HG02798 (cell line): Measurements from ENCODE around the gene PASK.

Experiments used
- ATAC-seq: cut with Tn5 transposase; IDR thresholded peaks from one replicate; pipeline ENCODE4 v1.9.1; 2021; ENCODE audit warnings: mild to moderate bottlenecking; ENCODE audit not compliant: unreplicated experiment, poor library complexity

PASK gene

GRCh38 chr2:241130316-241130715, 19.0 kb downstream of the PASK start:
- no peak for ATAC-seq

- ATAC-seq: no peak
Observed at GRCh38 chr2:241129086-241129871, 20.0 kb downstream of the PASK start.

DNA sequence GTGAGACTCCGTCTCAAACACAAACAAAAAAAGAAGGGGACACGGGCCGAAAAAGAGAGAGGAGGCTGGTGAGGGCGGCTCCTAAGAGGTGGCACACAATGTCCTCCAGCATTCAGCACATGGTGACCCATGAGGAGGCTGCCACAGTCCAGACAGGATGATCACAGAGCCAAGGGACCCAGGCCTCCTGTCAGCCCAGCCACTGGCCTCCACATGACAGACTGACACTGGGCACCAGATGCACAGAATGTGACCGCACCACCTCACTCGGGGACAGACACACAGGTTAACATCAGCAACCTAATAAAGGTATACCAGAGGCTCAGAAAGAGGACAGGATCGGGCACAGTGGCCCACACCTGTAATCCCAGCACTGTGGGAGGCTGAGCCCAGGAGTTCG, 21.0 kb downstream of the PASK start:
- no peak for ATAC-seq

- no peak for ATAC-seq
Observed at GRCh38 chr2:241126771-241127202, 22.5 kb downstream of the PASK start.

DNA sequence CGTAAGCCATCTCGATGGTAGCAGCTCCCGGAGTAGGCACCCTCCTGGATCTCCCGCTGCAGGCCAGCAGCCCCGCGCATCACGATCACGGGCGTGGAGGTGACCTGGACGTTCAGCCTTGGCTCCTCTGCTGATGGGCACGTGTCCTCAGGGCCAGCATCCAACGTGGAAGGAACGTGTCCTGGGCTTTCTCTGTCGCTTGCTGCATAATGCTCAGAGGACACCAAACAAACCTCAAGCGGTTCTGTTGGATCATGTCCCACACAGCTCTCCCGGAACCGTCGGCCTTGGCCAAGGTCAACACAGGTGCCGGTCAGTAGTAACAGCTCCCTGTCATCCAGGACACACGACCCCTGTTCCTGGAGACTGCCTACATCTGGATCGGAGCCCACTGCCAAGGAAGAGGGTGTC, 23.1 kb downstream of the PASK start:
- ATAC-seq: no peak

DNA sequence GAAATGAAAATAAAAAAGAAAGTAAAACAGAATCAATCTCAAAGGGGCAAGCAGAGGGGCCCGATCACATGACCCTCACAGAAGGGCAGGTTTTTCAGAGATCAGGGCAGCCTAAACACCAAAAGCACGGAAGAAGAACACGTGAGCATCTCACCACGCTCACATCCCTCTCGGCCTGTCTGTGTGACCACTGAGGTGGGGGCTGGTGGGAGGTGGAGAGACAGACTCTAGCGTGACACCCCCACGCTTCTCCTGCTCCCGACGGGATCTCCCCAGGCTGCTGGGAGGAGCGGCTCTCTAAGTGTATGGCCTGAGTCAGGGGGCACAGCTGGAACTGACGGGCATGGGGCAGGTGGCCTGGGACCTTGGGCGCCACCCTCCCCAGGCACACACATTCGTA, 23.6 kb downstream of the PASK start:
- no peak for ATAC-seq

DNA sequence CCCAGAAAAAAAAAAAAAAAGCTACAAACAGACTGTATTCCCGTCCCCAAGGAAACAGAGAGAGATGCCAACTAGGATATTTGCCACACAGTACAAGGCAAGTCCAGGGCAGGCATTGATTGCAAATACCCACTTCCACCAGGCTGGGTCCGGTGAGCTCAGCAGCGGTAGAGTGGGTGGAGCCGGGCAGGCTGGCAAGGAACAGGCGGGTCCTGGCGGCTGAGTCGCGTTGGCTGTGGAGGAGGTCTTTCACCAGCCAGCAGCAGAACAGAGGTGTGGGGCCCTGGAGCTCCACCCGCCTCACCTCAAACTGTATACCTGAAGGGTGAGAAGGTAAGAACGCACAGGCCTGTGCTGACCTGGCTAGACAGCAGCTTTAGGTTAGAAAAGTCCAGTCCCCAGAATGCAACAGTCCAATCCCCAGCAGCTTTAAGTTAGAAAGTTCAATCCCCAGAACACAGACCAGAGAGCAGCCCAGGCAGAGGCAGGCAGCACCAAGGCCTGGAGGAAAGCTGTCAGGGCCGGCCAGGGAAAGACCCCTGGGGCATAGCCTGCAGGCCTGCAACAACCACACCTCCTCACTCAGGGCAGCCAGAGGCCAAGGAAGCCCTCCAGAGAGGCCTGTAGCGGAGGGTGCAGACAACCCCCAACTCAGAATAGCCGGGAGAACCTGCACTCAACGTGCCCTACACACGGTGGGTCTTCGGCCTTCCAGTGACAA, 25.3 kb downstream of the PASK start:
- ATAC-seq: no peak

- no peak for ATAC-seq
Observed at GRCh38 chr2:241122376-241123002, 26.8 kb downstream of the PASK start.

DNA sequence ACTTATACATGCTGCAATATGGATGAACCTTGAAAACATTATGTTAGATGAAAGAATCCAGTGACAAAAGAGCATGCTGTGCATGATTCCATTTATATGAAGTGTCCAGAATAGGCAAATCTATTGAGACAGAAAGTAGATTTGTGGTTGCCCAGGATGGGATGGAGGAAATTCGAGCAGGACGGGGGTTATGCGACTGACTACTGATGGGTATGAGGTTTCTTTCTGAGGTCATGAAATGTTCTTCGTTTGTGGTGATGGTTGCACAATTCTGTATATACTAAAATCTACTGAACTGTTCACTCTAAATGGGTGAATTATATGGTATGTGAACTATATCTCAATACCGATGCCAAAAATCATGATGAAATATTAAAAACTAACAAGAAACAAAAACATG, 28.3 kb downstream of the PASK start:
- ATAC-seq: no peak

DNA sequence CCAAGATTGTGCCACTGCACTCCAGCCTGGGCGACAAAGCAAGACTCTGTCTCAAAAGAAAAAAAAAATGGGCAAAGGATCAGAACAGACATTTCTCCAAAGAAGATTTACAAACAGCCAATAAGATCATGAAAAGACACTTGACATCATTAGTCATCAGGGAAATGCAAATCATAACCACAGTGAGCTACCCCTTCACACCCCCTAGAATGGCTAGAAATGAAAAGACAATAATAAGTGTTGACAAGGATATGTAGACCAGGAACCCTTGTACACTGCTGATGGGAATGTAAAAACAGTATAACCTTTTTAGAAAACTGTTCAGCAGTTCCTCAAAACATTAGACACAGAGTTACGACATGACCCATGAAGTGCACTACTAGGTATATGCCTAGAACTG, 28.8 kb downstream of the PASK start:
- no peak for ATAC-seq

DNA sequence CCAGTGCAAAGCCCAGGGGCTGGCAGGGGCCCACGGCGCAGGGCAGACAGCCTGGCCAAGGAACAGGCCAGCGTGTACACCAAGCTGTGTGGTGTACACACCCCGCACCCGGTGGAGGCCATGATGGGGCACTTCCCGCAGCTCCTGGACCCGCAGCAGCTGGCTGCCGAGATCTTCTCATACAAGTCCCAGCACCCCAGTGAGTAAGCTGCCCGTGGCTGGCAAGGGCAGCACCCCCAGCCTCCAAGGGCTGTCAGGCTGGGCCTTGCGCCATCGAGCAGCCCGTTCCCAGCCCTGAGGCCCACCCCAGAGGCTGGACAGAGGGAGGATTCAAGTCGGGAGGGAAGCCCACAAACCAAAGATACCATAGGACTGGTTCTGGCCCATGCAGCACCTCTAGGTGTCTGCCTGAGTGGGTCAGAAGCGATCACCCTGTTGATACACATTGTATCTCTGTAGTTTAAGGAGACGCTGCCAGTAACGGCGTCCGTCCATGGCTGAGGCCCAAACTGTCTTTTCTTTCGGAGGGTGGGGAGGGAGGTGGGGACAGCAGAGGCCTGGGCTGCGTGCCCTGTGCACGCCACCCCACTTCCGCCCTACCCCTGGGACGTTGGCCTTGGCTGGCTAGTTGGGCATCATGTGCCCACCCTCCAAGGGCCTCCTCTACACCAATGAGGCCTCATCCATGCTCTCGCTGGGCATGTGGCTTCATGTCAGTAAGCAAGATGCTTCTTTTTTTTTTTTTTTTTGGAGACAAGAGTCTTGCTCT, 30.4 kb downstream of the PASK start:
- no peak for ATAC-seq

DNA sequence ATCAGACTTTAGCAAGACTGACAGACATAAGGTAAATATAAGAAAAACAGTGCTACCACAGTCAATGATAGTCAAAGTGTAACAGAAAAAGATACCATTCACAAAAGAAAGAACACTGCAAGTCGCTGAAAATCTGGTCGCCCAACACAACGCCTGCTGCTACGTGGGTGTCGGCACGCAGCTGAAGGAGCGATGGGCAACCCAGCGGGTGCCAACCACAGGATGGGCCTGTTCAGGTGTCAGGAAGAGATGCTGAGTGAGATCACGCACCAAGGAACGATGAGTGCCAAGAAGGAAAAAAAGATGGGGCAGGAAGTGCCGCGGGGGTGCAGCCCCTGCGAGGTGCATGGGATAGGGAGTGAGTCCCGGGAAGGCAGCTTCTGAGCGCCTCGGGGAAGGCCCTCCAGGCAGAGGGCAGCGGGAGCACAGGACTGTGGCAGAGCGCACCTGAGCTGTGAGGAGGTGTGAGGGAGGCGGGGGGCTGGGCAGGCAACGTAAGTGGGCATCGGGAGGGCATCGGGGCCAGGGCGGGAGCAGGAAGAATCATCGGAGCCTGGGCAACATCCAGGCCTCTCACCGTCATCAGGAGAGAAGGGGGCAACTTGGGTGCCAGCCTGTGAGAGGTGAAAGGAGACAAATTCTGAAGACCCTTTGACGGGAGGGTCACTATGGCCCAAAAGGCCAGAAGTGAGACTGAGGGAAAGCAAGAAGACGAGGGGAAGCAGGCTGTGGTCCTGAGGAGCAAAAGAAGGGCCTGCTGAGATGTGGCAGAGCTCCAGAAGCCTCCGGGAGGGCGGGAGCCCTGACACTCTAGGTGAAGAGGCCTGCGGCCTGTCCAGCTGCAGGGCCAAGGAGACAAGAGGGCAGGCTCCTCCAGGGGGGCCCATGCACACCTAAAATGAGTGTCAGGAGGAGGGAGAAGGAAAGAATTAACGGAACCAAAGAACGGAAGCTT, 32.4 kb downstream of the PASK start:
- no peak for ATAC-seq

GRCh38 chr2:241115361-241115760, 33.9 kb downstream of the PASK start:
- ATAC-seq: no peak

DNA sequence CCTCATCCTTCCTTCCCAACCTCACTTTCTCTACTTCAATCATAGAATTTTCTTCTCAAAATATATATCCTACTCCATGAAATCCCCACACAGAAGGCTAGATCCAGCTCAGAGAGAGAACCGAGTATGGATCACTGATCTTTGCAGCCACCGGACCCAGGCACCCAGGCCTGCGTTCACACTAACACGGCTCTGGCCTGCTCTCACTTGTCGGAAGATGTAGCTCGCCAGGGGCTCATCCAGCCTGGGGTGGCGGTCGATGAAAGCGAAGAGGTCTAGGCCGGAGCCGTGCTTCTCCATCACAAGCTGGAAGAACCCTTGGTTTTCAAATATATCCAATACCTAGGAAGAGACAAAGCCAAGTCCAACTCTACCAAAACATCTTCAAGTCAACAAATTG, 34.4 kb downstream of the PASK start:
- no peak for ATAC-seq

GRCh38 chr2:241112592-241112991, 36.7 kb downstream of the PASK start:
- no peak for ATAC-seq

GRCh38 chr2:241112046-241112445, 37.2 kb downstream of the PASK start:
- no peak for ATAC-seq

GRCh38 chr2:241111440-241111805, 37.8 kb downstream of the PASK start:
- ATAC-seq: no peak

GRCh38 chr2:241110607-241111439, 38.4 kb downstream of the PASK start:
- peak; percentile 44 for ATAC-seq
